Motor neuron (in vitro differentiated cells): ENCODE data around the gene ASB6. TPM values are rescaled to one million over a fixed set of nuclear protein-coding genes. Genes with fewer than 3 reads are reported as not detected.
A peak's percentile ranks its signal among the peaks of the same experiment; 100 is the strongest.
"Not testable (repeated sequence)": the region's sequence is repeated elsewhere in the genome, so short reads cannot be mapped to it uniquely, and the experiment has no call there.

Source experiments
- ATAC-seq, 8 experiments: fragments of 200-7000 bp; cut with Tn5 transposase; replicated peaks in 6 of 8; 2 replicates each; pipeline ENCODE4 v1.8.0; 2021; ENCODE audit warnings: mild to moderate bottlenecking in 8 of 8, moderate library complexity in 8 of 8
- H3K27ac ChIP-seq, 2 donors: fragments of 250-450 bp; sonication (Bioruptor Pico); 2 replicates each; pipeline ENCODE4 v1.9.0; 2021; ENCODE audit warnings: antibody characterized with exemption in 2 of 2, mild to moderate bottlenecking in 2 of 2, moderate library complexity in 1 of 2
- H3K4me1 ChIP-seq, 2 donors: fragments of 250-450 bp; sonication (Bioruptor Pico); replicated peaks in 1 of 2; 2 replicates each; pipeline ENCODE4 v1.6.1; 2021; ENCODE audit warnings: antibody characterized with exemption in 2 of 2, mild to moderate bottlenecking in 2 of 2, moderate library complexity in 1 of 2
- H3K4me3 ChIP-seq, 5 donors: fragments of 250-450 bp; sonication (Bioruptor Pico); 2 replicates each; pipeline ENCODE4 v1.9.0; 2021; ENCODE audit warnings: antibody characterized with exemption in 5 of 5, mild to moderate bottlenecking in 5 of 5, moderate library complexity in 4 of 5
- WGBS, 10 experiments: fragments of 450-650 bp; shearing (Covaris generic); methylation state at CpG; one replicate each; pipeline ENCODE4 v1.0.0; 2022; 5-methylcytosine and 5-hydroxymethylcytosine counted together
- in situ Hi-C, 9 experiments: fragments of 400-800 bp; cut with MboI; loops; one replicate each; pipeline ENCODE4 v1.15.0; 2021; ENCODE audit warnings: low sequenced_read_pairs in 9 of 9, low pct_unique_long_range_greater_than_20kb in 2 of 9; ENCODE audit not compliant: unreplicated experiment in 9 of 9
- total RNA-seq, 8 experiments: library from RNA; unstranded; fragments of 300-600 nt; gene quantifications; 2 replicates each; pipeline versions ENCODE4 v1.2.3 to v1.2.4, GENCODE V29; 2022

The ASB6 gene
- total RNA-seq, 8 experiments from 2014 or later = 12.0 to 44.5 (median 18.5) TPM

DNA sequence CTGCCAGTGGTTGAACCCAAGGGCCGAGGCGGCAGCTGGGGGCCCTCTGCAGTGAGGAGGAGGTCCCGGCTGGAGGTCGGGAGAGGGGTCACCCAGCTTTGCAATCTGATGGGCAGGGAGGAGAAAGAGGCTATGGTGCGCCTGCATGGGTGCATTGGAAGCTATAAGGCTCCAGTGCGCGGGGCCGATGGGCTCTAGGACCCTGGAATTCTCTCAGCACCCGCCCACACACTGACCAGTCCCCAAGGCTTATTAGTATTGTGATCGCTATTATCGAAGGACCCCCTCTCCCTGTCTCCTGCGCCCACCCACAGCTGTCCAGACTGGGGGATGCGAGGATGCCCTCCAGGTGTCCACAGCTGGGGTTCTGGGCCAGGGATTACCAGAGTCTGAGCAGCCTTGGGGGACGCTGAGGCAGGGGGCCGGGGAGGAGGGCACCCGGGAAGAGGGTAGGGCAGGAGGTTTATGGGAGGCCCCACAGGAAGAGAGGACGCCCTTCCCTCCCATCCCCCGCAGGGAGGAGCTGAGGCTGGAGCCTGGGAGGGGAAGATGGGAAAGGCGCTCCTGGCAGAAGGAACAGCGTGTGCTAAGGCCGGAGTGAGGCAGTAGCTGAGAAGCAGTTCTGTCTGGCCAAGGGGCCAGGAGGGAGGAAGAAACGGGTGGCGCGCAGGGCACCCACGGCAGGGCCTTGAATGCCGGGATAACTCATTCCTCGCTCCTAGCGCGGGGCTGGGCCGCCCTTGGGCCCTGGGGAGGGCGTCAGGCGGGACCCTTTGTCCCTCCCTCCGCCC, 45.2 kb downstream of the ASB6 start:
- H3K27ac ChIP-seq = peak overlapping the region; percentile 54 to 81
- peaks cover 24 to 28% of the 10 kb centered on the region in 2 donors for H3K4me1 ChIP-seq
- H3K4me3 ChIP-seq = peak overlapping the region; percentile 20 to 45 (median 35)
- peak; percentile 71 to 84 (median 82) for ATAC-seq
- WGBS, 10 experiments = 10 to 60% (median 40%) methylated on average over 1 to 2 of the region's 33 CpGs; no CpG with 5 or more reads in 7 of the 10 experiments
- in situ Hi-C loops = no loop called here

DNA sequence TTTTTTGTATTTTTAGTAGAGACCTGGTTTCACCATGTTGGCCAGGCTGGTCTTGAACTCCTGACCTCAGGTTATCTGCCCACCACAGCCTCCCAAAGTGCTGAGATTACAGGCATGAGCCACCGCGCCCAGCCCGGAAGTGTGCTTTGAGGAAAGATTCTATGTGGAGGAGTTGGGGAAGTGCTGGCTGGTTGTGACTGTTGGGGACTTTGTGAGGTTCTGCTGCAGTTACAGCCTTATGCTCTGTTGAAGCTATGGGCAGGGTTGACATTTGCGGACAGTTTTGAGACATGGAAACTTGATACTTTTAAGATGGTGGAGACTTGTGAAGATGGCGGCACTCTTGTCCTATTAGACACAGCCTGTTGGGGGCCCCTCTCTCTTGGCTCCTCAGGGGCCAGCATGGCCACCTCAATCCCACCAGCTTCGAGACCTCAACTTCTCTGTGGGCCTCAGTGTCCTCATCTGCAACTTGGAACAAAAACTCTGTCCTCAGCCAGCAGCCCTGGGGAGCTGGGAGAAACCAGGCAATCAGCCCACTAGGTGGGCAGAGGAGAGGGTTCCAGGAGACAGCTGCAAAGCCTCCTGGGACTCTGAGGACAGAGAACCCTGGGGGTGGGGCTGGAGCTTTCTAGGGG, 45.9 kb downstream of the ASB6 start:
- in situ Hi-C loops = no loop called here
- H3K4me3 ChIP-seq = peak overlapping the region in 2 of 5 donors; percentile 40 to 45
- H3K4me1 ChIP-seq = peaks cover 28 to 30% of the 10 kb centered on the region in 2 donors
- WGBS, 10 experiments = 84 to 100% (median 91%) methylated on average over 1 to 2 of the region's 6 CpGs; no CpG with 5 or more reads in 4 of the 10 experiments
- peak in 1 of 8 experiments; percentile 3 for ATAC-seq
- no peak overlapping the region for H3K27ac ChIP-seq

DNA sequence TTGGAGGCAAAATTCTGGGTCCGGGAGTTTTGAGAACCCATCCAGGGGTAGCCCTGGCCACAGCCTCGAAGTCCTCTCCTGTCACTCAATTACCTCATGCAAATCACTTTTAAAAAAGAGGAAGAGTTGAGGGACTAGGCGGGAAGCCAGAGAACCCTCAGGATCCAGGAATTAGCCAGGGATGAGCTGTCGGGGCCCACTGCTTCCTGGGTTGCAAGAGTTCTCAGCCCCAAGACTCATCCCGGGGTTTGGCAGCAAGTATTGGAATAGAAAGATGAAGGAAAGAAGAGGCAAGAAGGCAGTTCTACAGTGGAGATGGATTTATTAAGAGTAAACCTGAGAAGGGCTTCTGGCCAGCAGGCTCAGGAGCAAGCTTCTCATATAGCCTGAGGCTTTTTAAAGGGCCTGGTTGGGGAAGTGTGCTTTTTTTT, 46.6 kb downstream of the ASB6 start:
- Histone ChIP-seq H3K4me1 (peaks cover 28 to 30% of the 10 kb centered on the region in 2 donors), H3K4me3 (no peak overlapping the region), H3K27ac (no peak overlapping the region)
- ATAC-seq = no peak
- WGBS, 10 experiments = 36 to 100% (median 80%) methylated on average over 1 to 5 of the region's 5 CpGs
- in situ Hi-C loops = no loop called here

DNA sequence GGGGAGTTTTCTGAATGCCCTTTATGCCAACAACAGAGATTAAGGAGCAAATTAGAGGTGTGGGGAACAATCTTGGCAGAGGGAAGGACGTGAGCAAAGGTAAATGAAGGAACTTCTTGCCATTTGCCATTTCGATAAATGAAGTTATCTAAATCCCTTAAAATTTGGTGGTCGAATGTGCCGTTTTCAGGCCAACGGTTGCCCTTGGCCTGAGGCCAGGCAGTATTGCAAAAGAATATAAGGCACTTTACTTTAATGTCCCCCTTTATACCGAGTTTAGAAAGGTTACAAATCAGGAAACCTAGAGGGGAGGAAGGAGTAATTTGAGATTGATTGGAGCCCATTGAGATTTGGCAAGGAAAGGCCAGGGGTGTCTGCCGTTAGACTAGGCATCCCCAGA, 47.3 kb downstream of the ASB6 start:
- 5 to 100% (median 75%) methylated on average over 1 to 5 of the region's 7 CpGs; no CpG with 5 or more reads in 2 of the 10 experiments for WGBS, 10 experiments
- peaks cover 28 to 30% of the 10 kb centered on the region in 2 donors for H3K4me1 ChIP-seq
- no peak for ATAC-seq
- no peak overlapping the region for H3K27ac ChIP-seq
- in situ Hi-C loops = no loop called here
- H3K4me3 ChIP-seq = no peak overlapping the region

DNA sequence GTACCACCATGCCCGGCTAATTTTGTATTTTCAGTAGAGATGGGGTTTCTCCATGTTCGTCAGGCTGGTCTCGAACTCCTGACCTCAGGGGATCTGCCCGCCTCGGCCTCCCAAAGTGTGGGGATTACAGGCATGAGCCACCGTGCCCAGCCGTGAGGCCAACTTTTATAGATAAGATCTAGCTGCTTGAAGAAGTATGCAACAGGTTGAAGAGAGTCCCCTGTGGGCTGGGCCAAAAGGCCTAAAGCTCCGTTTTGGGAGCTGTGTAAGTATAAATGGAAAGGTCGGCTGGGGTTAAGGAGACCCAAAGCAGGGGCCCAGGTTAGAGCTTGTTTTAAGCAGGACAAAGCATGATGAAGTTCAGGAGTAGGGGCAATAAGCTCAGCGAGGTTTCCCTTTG, 49.2 kb downstream of the ASB6 start:
- 60 to 100% (median 84%) methylated on average over 1 to 5 of the region's 10 CpGs; no CpG with 5 or more reads in 5 of the 10 experiments for WGBS, 10 experiments
- ATAC-seq, H3K27ac ChIP-seq, in situ Hi-C loops, H3K4me3 ChIP-seq: not testable (repeated sequence)
- H3K4me1 ChIP-seq = peaks cover 20 to 23% of the 10 kb centered on the region in 2 donors

DNA sequence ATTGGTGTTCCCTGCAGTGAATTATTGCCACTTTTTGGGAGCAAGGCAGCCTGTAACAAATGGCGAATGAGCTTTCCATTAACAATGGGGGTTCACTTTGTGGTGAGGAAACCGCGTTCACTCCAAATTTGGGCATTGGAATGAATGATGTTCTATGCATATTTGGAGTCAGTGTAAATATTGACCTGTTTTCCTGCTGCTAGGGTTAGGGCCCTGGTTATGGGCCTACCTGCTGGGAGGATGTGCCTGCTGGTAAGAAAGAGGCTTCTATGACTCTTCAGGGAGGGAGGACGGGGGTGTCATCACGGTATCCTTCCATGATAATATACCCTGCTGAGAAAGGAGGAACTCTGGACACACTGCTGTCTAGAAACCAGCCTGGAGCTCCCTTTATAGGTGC, 50.0 kb downstream of the ASB6 start:
- 0 to 96% (median 67%) methylated on average over 1 to 5 of the region's 5 CpGs; no CpG with 5 or more reads in 4 of the 10 experiments for WGBS, 10 experiments
- no peak for ATAC-seq

DNA sequence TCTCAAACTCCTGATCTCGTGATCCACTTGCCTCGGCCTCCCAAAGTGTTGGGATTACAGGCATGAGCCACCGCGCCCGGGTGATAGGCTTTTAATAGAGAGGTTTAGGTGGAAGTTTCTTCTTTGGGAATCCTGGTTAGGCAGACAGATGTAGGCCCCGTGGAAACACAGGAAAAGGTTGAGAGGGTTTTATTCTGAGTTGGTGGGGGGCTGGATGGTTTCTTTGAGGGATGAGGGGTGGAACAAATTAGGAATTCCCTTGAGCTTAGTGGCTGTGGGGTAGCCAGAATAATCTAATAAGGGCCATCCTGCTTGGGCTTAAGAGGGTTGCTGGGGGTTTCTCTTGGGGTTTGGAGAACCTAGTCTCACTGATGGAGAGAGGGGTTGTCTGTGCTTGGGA, 51.5 kb downstream of the ASB6 start:
- ATAC-seq = no peak
- in situ Hi-C loops = no loop called here
- peaks cover 23 to 26% of the 10 kb centered on the region in 2 donors for H3K4me1 ChIP-seq
- no peak overlapping the region for H3K27ac ChIP-seq
- 72 to 98% (median 76%) methylated on average over 3 to 6 of the region's 6 CpGs; no CpG with 5 or more reads in 6 of the 10 experiments for WGBS, 10 experiments
- no peak overlapping the region for H3K4me3 ChIP-seq

More for the DNA sequence above, 50.0 kb downstream of the ASB6 start:
- in situ Hi-C loops = no loop called here
- no peak overlapping the region for H3K4me3 ChIP-seq
- peaks cover 23 to 26% of the 10 kb centered on the region in 2 donors for H3K4me1 ChIP-seq
- H3K27ac ChIP-seq = no peak overlapping the region

DNA sequence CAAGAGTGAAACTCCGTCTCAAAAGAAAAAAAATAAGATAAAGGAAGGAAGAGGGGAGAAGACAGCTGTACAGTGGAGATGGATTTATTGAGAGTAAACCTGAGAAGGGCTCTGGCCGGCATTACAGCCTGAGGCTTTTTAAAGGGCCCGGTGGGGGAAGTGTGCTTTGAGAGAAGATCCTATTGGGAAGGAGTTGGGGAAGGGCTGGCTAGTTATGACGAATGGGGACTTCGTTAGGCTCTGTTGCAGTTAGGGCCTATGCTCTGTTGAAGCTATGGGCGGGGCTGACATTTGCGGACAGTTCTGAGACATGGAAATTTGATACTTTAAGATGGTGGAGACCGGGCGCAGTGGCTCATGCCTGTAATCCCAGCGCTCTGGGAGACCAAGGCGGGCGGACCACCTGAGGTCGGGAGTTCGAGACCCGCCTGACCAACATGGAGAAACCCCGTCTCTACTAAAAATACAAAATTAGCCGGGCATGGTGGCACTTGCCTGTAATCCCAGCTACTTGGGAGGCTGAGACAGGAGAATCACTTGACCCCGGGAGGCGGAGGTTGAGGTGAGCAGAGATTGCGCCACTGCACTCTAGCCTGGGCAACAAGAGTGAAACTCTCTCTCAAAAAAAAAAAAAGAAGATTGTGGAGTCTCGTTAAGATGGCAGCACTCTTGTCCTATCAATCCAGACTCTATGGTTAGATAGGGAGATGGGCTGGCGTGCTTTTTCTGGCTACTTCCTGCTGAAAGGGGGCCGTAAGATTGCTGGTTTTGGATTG, 54.3 kb downstream of the ASB6 start:
- ATAC-seq = peak in 3 of 8 experiments; percentile 16 to 87 (median 70)
- H3K4me3 ChIP-seq = no peak overlapping the region
- WGBS, 10 experiments = 27 to 100% (median 75%) methylated on average over 2 to 16 of the region's 23 CpGs
- peaks cover 30 to 33% of the 10 kb centered on the region in 2 donors for H3K4me1 ChIP-seq
- in situ Hi-C loops = no loop called here
- H3K27ac ChIP-seq = no peak overlapping the region

DNA sequence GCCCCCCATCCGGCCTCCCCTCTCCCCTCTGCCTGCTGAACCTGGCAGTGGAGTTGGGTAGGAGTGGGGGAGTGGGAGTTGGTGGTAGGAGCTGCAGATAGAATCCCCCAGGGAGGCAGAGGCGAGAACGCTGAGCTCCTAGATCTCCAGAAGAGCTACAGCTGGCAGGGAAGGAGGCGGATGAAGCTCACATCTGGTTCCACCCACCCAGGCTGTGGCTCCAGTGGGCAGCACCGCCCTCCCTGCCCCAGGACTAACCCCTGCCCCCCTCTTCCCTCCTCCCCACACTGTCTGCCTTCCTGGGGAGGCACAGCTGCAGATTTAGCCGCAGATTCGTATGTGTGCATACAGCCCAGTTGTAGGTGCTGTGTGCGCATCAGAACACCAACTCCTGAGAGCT, 55.3 kb downstream of the ASB6 start:
- no CpG with 5 or more reads among the region's 8 CpGs for WGBS, 10 experiments
- Histone ChIP-seq H3K4me1 (peaks cover 30 to 32% of the 10 kb centered on the region in 2 donors), H3K27ac (peak overlapping the region; percentile 45 to 47), H3K4me3 (no peak overlapping the region)
- in situ Hi-C loops = no loop called here
- peak; percentile 42 to 81 (median 60) for ATAC-seq

DNA sequence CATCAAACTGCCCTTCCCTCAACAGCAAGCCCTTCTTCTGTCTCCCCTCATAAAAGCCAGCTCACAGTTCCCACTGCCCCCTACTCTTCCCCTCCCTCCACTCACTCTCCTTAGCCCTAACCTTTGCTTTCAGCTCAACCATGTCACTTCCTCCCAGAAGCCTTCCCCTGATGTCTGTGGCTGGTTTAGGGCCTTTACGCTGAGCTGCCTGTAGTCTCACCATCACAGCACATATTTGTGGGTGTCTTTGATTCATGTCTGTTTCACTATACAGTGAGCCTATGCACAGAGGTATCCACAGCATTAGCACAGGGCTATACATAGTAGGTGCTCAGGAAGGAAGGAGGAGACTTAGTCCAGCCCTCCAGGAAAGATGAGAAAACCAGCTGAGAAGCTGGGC, 55.7 kb downstream of the ASB6 start:
- in situ Hi-C loops = no loop called here
- WGBS, 10 experiments = no CpG with 5 or more reads among the region's 1 CpG

DNA sequence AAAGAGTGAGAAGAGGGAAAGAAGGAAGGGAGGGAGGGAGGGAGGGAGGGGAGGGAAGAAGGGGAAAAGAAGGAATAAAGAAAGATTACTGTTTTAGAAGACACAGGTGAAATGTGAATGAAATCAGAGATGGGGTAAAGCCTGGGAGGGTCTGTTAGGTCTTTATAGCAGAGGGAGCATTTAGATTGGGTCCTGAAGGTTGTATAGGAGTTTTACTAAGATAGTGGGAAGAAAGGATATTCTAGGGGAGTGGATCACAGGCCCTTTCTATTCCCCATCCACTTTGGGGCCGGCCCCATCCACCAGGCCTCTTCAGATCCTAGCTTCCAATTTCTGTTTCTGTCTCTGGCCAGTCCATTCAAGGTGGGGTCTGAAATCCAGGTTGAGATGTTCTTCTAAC, 56.6 kb downstream of the ASB6 start:
- in situ Hi-C loops = no loop called here
- Histone ChIP-seq H3K27ac (no peak overlapping the region), H3K4me3 (no peak overlapping the region), H3K4me1 (peaks cover 29 to 34% of the 10 kb centered on the region in 2 donors)
- ATAC-seq = no peak
- WGBS, 10 experiments = 29 to 100% (median 100%) methylated on average over 1 of the region's 1 CpG; no CpG with 5 or more reads in 4 of the 10 experiments

More for the DNA sequence above, 55.7 kb downstream of the ASB6 start:
- H3K27ac ChIP-seq = peak overlapping the region; percentile 43 to 45
- no peak overlapping the region for H3K4me3 ChIP-seq
- H3K4me1 ChIP-seq = peaks cover 29 to 34% of the 10 kb centered on the region in 2 donors
- peak in 1 of 8 experiments; percentile 17 for ATAC-seq
